K562 (cell line): ENCODE data around the gene VWF. TPM values are rescaled to one million over a fixed set of nuclear protein-coding genes. Genes with fewer than 3 reads are reported as not detected.

Experiments used
- ATAC-seq: fragments of 200-7000 bp; cut with Tn5 transposase; 3 replicates; pipeline ENCODE4 v1.9.1; 2020; ENCODE audit warnings: moderate library complexity
- BruUV-seq: library from RNA; stranded (reverse); fragments of 400-500 nt; replicated peaks from 2 replicates; lab custom pipeline; 2021; lab: Mats Ljungman, UMichigan
- CTCF ChIA-PET: fragments of 300-600 bp; formaldehyde crosslinking; extraction: SDS; loops from one replicate; lab custom pipeline; 2021; ENCODE audit warnings: low intra/inter-chr PET ratio; lab: Yijun Ruan, JAX
- POLR2A ChIA-PET: fragments of 300-600, 350-650 bp; sonication (Branson Sonifier 250); formaldehyde crosslinking; extraction: SDS; loops from one replicate; lab custom pipeline; 2021; ENCODE audit warnings: antibody characterized with exemption, inconsistent platforms; lab: Yijun Ruan, JAX
- DNase-seq, 4 experiments: peaks; one replicate each; pipeline versions ENCODE4 v3.0.0 to v3.0.0-alpha.2; 2011 to 2018; ENCODE audit warnings: low spot score in 3 of 4, mixed read lengths in 3 of 4; ENCODE audit errors: extremely low read depth in 1 of 4
- FAIRE-seq: peaks from 2 replicates; lab custom pipeline; 2011; peaks lifted over from hg19 to GRCh38; lab: Jason Lieb, UNC
- H2AFZ ChIP-seq: 2 replicates; pipeline ENCODE4 v1.6.0; 2011; ENCODE audit warnings: low read depth, low read length, control low read depth, inconsistent platforms
- H3K27ac ChIP-seq: fragments of 200-600 bp; 3 replicates; pipeline ENCODE4 v1.8.0; 2011; ENCODE audit warnings: low read depth, mild to moderate bottlenecking, control low read depth, inconsistent platforms, low read length, moderate library complexity, mixed read lengths; ENCODE audit errors: extremely low read depth
- H3K27me3 ChIP-seq, 2 experiments: fragments of 300-600 bp in 1 of 2; 2 replicates in 1 of 2; 3 replicates in 1 of 2; pipeline versions ENCODE4 v1.6.0 to v1.8.0; 2011; ENCODE audit warnings: inconsistent platforms in 2 of 2, low read length in 2 of 2, mild to moderate bottlenecking in 1 of 2, mixed read lengths in 1 of 2, moderate library complexity in 1 of 2; ENCODE audit not compliant: control insufficient read depth in 2 of 2, insufficient read depth in 2 of 2
- H3K36me3 ChIP-seq: fragments of 300-600 bp; 3 replicates; pipeline ENCODE4 v1.8.0; 2011; ENCODE audit warnings: mild to moderate bottlenecking, low read length, inconsistent platforms; ENCODE audit not compliant: control insufficient read depth, insufficient read depth
- H3K4me1 ChIP-seq, 2 experiments: fragments of 200-600 bp in 1 of 2; replicated peaks in 1 of 2; 2 replicates in 1 of 2; 3 replicates in 1 of 2; pipeline versions ENCODE4 v1.5.1 to v1.8.0; 2011; ENCODE audit warnings: inconsistent platforms in 2 of 2, low read length in 2 of 2, mild to moderate bottlenecking in 1 of 2, mixed read lengths in 1 of 2, moderate library complexity in 1 of 2; ENCODE audit not compliant: control insufficient read depth in 2 of 2, insufficient read depth in 2 of 2
- H3K4me2 ChIP-seq: 2 replicates; pipeline ENCODE4 v1.6.1; 2011; ENCODE audit warnings: low read length, control low read depth, inconsistent platforms, mixed read lengths; ENCODE audit not compliant: insufficient read depth
- H3K4me3 ChIP-seq: fragments of 200-600 bp; sonication (generic), shearing (Covaris generic); 2 replicates; pipeline ENCODE4 v1.5.1; 2016; ENCODE audit warnings: control low read depth, inconsistent platforms
- H3K79me2 ChIP-seq: fragments of 200-600 bp; 3 replicates; pipeline ENCODE4 v1.8.0; 2011; ENCODE audit warnings: low read length, inconsistent platforms; ENCODE audit not compliant: control insufficient read depth, insufficient read depth
- H3K9ac ChIP-seq, 2 experiments: 2 replicates each; pipeline versions ENCODE4 v1.6.0 to v1.6.1; 2011; ENCODE audit warnings: low read depth in 2 of 2, low read length in 2 of 2, control low read depth in 1 of 2, inconsistent platforms in 1 of 2, mild to moderate bottlenecking in 1 of 2, mixed read lengths in 1 of 2; ENCODE audit not compliant: insufficient read depth in 1 of 2
- H3K9me1 ChIP-seq: one replicate; pipeline ENCODE4 v1.6.0; 2011; ENCODE audit warnings: inconsistent platforms, mild to moderate bottlenecking, low read length, moderate library complexity; ENCODE audit not compliant: control insufficient read depth, insufficient read depth
- H3K9me3 ChIP-seq: replicated peaks from 2 replicates; pipeline ENCODE4 v1.5.1; 2011; ENCODE audit warnings: low read depth, low read length, inconsistent platforms; ENCODE audit not compliant: control insufficient read depth, insufficient read depth
- H4K20me1 ChIP-seq: replicated peaks from 2 replicates; pipeline ENCODE4 v1.6.1; 2011; ENCODE audit warnings: low read length, inconsistent platforms, mixed read lengths; ENCODE audit not compliant: control insufficient read depth, insufficient read depth
- HNRNPL ChIP-seq: fragments of 200-400 bp; formaldehyde crosslinking; IDR thresholded peaks from 2 replicates; pipeline ENCODE4 v1.6.1; 2017; ENCODE audit warnings: low read depth, mild to moderate bottlenecking, low read length
- MCM5 ChIP-seq: fragments of 450-650 bp; IDR thresholded peaks from 2 replicates; pipeline ENCODE4 v1.6.1; 2016; ENCODE audit warnings: low read depth
- MTF1 ChIP-seq: fragments of 250-450 bp; sonication (Bioruptor Pico); IDR thresholded peaks from 2 replicates; pipeline ENCODE4 v1.9.0; 2021; ENCODE audit warnings: moderate library complexity, mild to moderate bottlenecking, inconsistent platforms, borderline replicate concordance
- NCOA4 ChIP-seq: fragments of 450-650 bp; IDR thresholded peaks from 2 replicates; pipeline ENCODE4 v1.6.1; 2018; ENCODE audit warnings: mild to moderate bottlenecking; ENCODE audit not compliant: partially characterized antibody
- SAFB ChIP-seq: fragments of 200-400 bp; formaldehyde crosslinking; IDR thresholded peaks from 2 replicates; pipeline ENCODE4 v1.6.1; 2017; ENCODE audit warnings: low read depth, low read length, borderline replicate concordance
- ZNF133 ChIP-seq: fragments of 250-450 bp; sonication (Bioruptor Pico); IDR thresholded peaks from 2 replicates; pipeline ENCODE4 v1.4.0; 2020; ENCODE audit warnings: mild to moderate bottlenecking
- ZNF224 ChIP-seq: sonication (generic); formaldehyde crosslinking; IDR thresholded peaks from 2 replicates; pipeline ENCODE4 v1.8.0; 2022; ENCODE audit warnings: mild to moderate bottlenecking, missing genetic modification reagents
- WGBS: fragments of 100-300 bp; shearing (Covaris generic); methylation state at CpG from one replicate; pipeline ENCODE4 v1.1.6; 2016; ENCODE audit warnings: low coverage, mixed read lengths; ENCODE audit not compliant: insufficient coverage; ENCODE audit errors: missing lambda C conversion rate; 5-methylcytosine and 5-hydroxymethylcytosine counted together
- in situ Hi-C: fragments of 300-500 bp; cut with MboI; formaldehyde crosslinking; loops from 4 replicates; pipeline ENCODE4 v1.15.0; 2018; ENCODE audit warnings: inconsistent platforms, mixed read lengths
- intact Hi-C: fragments of 100-400 bp; cut with micrococcal nuclease; formaldehyde crosslinking; loops from 2 replicates; pipeline ENCODE4 v1.14.2; 2022
- polyA plus RNA-seq, 8 experiments: library from polyadenylated mRNA; depleted of rRNA in 4 of 8; stranded (reverse) in 5 of 8; unstranded in 3 of 8; fragments of >200 nt; fragmentation: Nextera tagmentation in 2 of 8; fragmentation: Illumina TruSeq in 1 of 8; extraction: Ambion mirVana in 2 of 8; extraction: Trizol in 1 of 8; gene quantifications; 2 replicates each; pipeline versions ENCODE4 v1.2.1 to v1.2.3, GENCODE V29; 2011 to 2014; ENCODE audit warnings: inconsistent platforms in 1 of 8, missing spikeins in 1 of 8
- total RNA-seq, 7 experiments: library from RNA; depleted of rRNA in 6 of 7; stranded (reverse); fragments of >200 nt in 6 of 7; fragmentation: Illumina TruSeq in 2 of 7; extraction: Trizol in 2 of 7; gene quantifications; 2 replicates each; pipeline versions ENCODE4 v1.2.1 to v1.2.3, GENCODE V29; 2011 to 2021; ENCODE audit warnings: low replicate concordance in 1 of 7
- TF ChIP-seq, protein P1 (sequence below), 2 experiments: fragments of 200-800 bp in 1 of 2; sonication (Bioruptor generic) in 1 of 2; sonication (generic) in 1 of 2; formaldehyde crosslinking in 1 of 2; IDR thresholded peaks in 1 of 2; conservative IDR thresholded peaks in 1 of 2; 2 replicates each; pipeline versions ENCODE4 v1.5.0 to v1.6.1; 2016 to 2020; ENCODE audit warnings: missing compliant biosample characterization in 1 of 2, missing genetic modification characterization in 1 of 2, missing genetic modification reagents in 1 of 2
- TF ChIP-seq, protein P2 (sequence below): fragments of 250-450 bp; sonication (Bioruptor Pico); IDR thresholded peaks from 2 replicates; pipeline ENCODE4 v1.5.0; 2021; ENCODE audit warnings: mild to moderate bottlenecking, moderate library complexity
- TF ChIP-seq, protein P3 (sequence below): fragments of 200-800 bp; sonication (Bioruptor generic); IDR thresholded peaks from 2 replicates; pipeline ENCODE4 v1.6.1; 2017; ENCODE audit warnings: missing genetic modification characterization, missing compliant biosample characterization
- TF ChIP-seq, protein P4 (sequence below): fragments of 250-450 bp; sonication (Bioruptor Pico); IDR thresholded peaks from 2 replicates; pipeline ENCODE4 v1.9.0; 2021; ENCODE audit warnings: mild to moderate bottlenecking, inconsistent platforms

VWF gene
- total and polyA plus RNA-seq, 9 of the 15 experiments (the other 6 are each of a cell fraction or from before 2014, with no cell fraction given), result 0.53 TPM; not detected in 8

GRCh38 chr12:6059221-6059620 lies 65.2 kb downstream of the VWF start:
- Histone ChIP-seq H3K9me3 (no peaks in the 10 kb centered on the region), H3K27ac (no peak overlapping the region)
- CTCF ChIA-PET, result interaction anchor here (0.9 kb wide), 1 partner anchor 226 kb away, joined by 3 read pairs; no protein-coding TSS in a partner anchor
- TF ChIP-seq, protein P1, sequence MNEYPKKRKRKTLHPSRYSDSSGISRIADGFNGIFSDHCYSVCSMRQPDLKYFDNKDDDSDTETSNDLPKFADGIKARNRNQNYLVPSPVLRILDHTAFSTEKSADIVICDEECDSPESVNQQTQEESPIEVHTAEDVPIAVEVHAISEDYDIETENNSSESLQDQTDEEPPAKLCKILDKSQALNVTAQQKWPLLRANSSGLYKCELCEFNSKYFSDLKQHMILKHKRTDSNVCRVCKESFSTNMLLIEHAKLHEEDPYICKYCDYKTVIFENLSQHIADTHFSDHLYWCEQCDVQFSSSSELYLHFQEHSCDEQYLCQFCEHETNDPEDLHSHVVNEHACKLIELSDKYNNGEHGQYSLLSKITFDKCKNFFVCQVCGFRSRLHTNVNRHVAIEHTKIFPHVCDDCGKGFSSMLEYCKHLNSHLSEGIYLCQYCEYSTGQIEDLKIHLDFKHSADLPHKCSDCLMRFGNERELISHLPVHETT (CRISPR knock-in tag; conservative IDR thresholded peaks at IDR 0.05 in 1 of 2, IDR thresholded peaks at IDR 0.05 in 1 of 2), result no peak
- TF ChIP-seq NCOA4, result no peak
- TF ChIP-seq SAFB, result no peak
- TF ChIP-seq, protein P2, sequence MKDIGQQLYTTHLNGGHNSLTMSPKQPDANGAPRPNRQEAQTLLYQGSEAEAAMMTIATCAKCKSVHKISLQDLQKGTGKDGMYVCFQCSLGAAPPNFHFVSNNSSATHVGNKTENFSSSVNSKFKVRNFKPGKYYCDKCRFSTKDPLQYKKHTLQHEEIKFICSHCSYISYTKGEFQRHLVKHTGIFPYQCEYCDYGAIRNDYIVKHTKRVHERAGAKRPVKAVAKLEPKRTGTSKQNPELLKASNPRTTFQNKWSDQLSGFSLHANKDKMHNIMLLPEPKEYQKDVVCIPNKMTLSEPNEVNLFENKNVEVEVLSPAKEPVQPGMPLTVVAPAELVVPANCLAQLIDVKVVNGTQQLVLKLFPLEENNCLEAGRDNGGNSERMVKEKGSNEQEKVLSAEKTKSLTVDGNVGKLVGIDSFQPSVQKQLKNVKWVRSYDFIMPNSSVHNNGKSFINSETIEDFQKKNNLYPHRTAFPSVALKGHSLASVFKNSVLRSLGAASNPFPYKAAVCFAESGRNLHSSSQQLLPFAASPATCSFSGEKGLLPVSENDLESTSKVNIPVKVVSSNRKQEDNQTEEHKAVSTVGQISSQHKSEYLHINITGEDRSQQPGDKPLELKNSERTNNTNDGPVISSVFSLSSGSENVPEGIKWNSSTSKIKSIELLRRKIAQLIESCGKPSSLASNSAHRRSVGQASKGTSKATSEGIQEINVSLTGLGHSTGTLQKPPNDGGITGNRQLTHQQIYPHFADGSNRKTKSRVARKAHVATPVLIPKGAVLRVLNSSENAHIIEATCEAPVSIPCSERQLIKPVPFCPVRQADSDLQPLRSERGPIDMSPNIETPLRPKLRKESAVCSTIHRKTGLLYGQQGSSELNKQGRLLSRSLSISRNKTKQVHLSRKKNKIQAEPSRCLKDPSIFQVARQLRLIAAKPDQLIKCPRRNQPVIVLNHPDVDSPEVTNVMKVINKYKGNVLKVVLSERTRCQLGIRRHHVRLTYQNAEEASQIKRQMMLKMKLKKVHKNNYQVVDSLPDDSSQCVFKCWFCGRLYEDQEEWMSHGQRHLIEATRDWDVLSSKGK, result no peak
- TF ChIP-seq, protein P3, sequence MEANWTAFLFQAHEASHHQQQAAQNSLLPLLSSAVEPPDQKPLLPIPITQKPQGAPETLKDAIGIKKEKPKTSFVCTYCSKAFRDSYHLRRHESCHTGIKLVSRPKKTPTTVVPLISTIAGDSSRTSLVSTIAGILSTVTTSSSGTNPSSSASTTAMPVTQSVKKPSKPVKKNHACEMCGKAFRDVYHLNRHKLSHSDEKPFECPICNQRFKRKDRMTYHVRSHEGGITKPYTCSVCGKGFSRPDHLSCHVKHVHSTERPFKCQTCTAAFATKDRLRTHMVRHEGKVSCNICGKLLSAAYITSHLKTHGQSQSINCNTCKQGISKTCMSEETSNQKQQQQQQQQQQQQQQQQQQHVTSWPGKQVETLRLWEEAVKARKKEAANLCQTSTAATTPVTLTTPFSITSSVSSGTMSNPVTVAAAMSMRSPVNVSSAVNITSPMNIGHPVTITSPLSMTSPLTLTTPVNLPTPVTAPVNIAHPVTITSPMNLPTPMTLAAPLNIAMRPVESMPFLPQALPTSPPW, result no peak
- TF ChIP-seq HNRNPL, result no peak
- TF ChIP-seq MTF1 (CRISPR knock-in tag), result no peak
- TF ChIP-seq, protein P4, sequence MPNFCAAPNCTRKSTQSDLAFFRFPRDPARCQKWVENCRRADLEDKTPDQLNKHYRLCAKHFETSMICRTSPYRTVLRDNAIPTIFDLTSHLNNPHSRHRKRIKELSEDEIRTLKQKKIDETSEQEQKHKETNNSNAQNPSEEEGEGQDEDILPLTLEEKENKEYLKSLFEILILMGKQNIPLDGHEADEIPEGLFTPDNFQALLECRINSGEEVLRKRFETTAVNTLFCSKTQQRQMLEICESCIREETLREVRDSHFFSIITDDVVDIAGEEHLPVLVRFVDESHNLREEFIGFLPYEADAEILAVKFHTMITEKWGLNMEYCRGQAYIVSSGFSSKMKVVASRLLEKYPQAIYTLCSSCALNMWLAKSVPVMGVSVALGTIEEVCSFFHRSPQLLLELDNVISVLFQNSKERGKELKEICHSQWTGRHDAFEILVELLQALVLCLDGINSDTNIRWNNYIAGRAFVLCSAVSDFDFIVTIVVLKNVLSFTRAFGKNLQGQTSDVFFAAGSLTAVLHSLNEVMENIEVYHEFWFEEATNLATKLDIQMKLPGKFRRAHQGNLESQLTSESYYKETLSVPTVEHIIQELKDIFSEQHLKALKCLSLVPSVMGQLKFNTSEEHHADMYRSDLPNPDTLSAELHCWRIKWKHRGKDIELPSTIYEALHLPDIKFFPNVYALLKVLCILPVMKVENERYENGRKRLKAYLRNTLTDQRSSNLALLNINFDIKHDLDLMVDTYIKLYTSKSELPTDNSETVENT, result no peak
- no peak for TF ChIP-seq MCM5
- TF ChIP-seq ZNF224, result no peak
- TF ChIP-seq ZNF133 (CRISPR knock-in tag), result no peak

More at GRCh38 chr12:6059221-6059620, 65.2 kb downstream of the VWF start:
- no peak overlapping the region for H2AFZ ChIP-seq
- no peaks in the 10 kb centered on the region for H3K79me2 ChIP-seq
- H3K4me1 ChIP-seq, result peaks cover 0 to 11% of the 10 kb centered on the region in 2 experiments; a peak in 2 of 5 replicates
- no peak for FAIRE-seq
- ATAC-seq, result no peak
- H3K4me2 ChIP-seq, result no peak overlapping the region
- POLR2A ChIA-PET, result no interaction called here
- no TSS peak for BruUV-seq
- no peak overlapping the region for H3K4me3 ChIP-seq
- H3K9me1 ChIP-seq, result no peaks in the 10 kb centered on the region
- H3K36me3 ChIP-seq, result no peaks in the 10 kb centered on the region
- H3K9ac ChIP-seq, result no peak overlapping the region
- H3K27me3 ChIP-seq, result peaks cover 4 to 30% of the 10 kb centered on the region in 2 experiments; a peak in 3 of 5 replicates
- no peak for DNase-seq
- H4K20me1 ChIP-seq, result no peaks in the 10 kb centered on the region
- intact Hi-C loops, result no loop called here
- WGBS, result 0% methylated on average over 3 of the region's 3 CpGs
- in situ Hi-C loops, result loop anchor here (25.0 kb wide), 1 partner anchor 403 kb away; the partner anchor contains the start of genes TAPBPL and VAMP1
